Fibroblast of pulmonary artery (primary cell): ENCODE results near the gene GPC3.

Experiments used
- DNase-seq: peaks from one replicate; pipeline ENCODE4 v3.0.0-alpha.2; 2010; ENCODE audit warnings: low read depth
- H3K4me3 ChIP-seq: replicated peaks from 2 replicates; pipeline ENCODE4 v1.5.1; 2011; ENCODE audit warnings: low read depth, mild to moderate bottlenecking, control low read depth, low read length, moderate library complexity
- TF ChIP-seq, protein P1 (sequence below): IDR thresholded peaks from 2 replicates; pipeline ENCODE4 v1.5.1; 2011; ENCODE audit warnings: mild to moderate bottlenecking, control low read depth, low read length, inconsistent platforms; ENCODE audit errors: missing control alignments

Gene GPC3

DNA sequence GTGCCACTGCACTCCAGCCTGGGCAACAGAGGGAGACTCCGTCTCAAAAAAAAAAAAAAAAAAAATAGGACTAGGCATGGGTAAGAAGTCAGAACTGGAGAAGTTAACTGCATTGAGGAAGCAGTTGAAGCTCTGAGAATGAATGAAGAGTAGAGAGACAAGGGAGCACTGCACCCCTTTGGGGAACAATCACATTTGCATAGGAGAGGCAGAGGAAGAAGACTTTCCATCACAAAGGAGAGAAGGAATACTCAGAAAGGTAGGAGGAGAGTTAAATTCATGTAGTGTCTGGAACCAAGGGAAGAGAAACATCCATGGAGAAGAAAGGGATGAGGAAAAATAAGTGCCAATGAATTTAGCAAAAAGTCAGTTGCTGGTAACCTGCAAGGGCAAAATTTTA is 72.4 kb downstream of the GPC3 start:
- no peak overlapping the region for H3K4me3 ChIP-seq
- no peak for DNase-seq
- TF ChIP-seq, protein P1, sequence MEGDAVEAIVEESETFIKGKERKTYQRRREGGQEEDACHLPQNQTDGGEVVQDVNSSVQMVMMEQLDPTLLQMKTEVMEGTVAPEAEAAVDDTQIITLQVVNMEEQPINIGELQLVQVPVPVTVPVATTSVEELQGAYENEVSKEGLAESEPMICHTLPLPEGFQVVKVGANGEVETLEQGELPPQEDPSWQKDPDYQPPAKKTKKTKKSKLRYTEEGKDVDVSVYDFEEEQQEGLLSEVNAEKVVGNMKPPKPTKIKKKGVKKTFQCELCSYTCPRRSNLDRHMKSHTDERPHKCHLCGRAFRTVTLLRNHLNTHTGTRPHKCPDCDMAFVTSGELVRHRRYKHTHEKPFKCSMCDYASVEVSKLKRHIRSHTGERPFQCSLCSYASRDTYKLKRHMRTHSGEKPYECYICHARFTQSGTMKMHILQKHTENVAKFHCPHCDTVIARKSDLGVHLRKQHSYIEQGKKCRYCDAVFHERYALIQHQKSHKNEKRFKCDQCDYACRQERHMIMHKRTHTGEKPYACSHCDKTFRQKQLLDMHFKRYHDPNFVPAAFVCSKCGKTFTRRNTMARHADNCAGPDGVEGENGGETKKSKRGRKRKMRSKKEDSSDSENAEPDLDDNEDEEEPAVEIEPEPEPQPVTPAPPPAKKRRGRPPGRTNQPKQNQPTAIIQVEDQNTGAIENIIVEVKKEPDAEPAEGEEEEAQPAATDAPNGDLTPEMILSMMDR, result no peak

DNA sequence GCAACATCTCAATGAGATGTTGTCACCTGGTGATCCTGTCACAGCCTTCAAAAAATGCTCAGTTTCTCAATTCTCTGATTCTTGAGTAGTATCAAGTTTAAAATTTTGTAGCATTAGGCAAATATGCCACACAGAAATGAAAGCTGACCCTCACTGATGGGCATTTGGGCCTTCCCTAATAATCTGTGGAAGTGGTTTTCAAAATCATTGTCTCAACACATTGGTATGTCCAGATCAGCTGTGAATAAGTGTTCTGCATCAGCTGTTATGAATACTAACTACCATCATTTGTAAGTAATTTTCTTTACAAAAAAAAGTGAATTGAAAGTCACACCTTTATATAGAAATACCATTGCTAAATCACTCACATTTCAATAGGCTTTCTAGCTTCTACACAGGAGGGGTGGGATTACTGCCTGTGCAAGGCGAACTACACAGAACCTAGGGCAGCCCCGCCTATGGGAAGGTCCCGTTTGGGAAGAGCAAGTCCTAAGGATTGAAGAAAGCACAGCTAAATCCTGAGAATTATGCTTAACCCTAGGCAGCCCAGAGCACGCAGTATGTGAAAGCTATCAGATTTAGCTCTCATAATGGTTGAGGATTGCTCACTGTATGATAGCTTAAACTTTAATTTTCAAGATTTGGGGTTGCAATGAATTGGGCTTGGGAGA is 73.4 kb downstream of the GPC3 start:
- TF ChIP-seq, protein P1, result no peak
- DNase-seq, result no peak
- H3K4me3 ChIP-seq, result no peak overlapping the region

DNA sequence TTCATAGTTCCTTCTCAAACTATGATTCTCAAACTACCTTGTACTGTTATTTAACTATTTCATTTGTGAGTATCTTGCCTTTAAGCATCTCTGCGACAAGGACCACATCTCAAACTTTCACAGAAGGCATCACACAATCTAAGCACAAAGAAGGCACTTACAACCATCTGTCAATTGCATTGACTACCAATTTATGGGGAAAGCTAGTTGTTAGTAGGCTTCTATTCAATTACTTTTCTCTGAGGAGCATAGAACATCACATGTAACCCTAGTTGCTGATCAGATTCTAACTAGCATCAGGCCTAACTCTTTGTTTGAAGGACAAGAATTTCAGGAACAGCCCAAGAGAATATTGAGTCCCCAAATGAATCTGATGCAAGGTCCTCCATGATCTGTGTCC is 74.9 kb downstream of the GPC3 start:
- DNase-seq, result no peak
- H3K4me3 ChIP-seq, result no peak overlapping the region
- TF ChIP-seq, protein P1, result no peak

DNA sequence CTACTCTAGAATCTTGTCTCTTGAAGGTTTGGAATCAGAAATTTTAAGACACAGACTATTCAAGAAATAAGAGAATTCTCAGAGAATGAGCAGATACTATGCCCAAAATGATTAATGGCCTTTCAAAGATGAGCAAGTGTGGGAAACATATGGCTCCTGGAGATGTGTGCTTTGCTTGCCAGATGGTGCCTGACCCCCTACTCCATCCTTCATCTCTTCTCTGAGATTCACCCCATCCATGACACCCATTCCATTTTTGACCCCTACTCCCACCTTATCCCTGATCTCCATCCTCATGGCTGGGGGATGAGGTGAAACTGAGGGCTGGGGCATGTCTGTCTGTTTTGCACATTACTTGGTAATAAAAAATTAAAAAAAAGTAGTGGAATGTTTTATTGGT is 75.5 kb downstream of the GPC3 start:
- no peak for DNase-seq
- TF ChIP-seq, protein P1, result no peak
- H3K4me3 ChIP-seq, result no peak overlapping the region

DNA sequence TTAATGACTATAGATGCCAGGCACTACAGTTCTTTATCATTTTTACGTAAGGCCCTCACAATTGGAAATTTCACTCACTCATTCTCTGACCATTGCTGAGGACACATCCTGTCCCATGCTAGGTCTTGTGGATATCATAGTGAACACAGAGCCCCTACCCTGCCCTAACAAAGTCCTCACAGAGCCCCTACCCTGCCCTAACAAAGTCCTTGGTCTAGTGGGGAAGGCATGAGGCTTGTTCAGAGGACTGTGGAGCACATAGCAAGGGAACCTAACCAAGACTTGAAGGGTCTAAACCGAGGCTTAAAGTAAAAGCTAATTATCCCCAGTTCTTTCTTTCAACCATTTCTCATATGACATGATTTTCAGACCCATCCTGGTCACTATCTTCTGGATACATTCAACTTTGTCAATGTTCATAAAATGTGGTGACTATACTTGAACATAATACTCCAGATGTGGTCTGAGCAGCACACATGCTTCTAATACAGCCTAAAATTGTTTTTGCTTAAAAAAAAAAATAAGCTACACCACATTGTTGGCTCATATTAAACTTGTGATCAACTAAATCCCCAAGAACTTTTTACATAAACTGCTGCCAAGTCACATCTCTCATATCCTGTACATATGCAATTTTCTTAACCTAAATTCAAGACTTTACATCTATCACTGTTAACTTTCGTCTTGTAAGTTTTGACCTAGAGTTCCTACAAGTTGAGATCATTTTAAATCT is 77.0 kb downstream of the GPC3 start:
- TF ChIP-seq, protein P1, result no peak
- H3K4me3 ChIP-seq, result no peak overlapping the region
- no peak for DNase-seq

DNA sequence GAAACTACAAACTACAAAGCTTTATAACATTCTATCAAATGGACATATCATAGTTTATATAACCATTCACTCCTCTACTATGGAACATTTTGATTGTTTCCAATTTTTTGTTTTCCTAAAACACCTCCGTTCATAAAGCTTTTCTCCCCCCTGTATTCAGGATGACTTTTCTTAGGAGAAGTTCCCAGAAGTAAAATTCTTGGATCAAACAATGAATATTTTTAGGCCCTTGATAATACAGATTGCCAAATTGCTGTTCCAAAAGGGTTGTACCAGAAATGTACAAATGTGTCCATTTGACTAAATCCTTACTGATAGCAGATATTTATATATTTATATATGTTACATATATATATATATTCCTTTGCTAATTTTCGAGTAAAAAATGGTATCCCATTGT is 77.8 kb downstream of the GPC3 start:
- no peak for DNase-seq
- TF ChIP-seq, protein P1, result no peak
- H3K4me3 ChIP-seq, result no peak overlapping the region
